Endothelial cell of umbilical vein (primary cell): Measurements from ENCODE around the gene DDX54. TPM values are rescaled to one million over a fixed set of nuclear protein-coding genes. Genes with fewer than 3 reads are reported as not detected.

Experiments
- BruUV-seq: library from RNA; stranded (reverse); fragments of 400-500 nt; replicated peaks from 2 replicates; lab custom pipeline; 2021; lab: Mats Ljungman, UMichigan
- CTCF ChIA-PET: fragments of 300-600, 350-600 bp; sonication (Branson Sonifier 250); formaldehyde crosslinking; loops from one replicate; lab custom pipeline; 2021; ENCODE audit warnings: antibody characterized with exemption, inconsistent platforms; lab: Charles Lee
- POLR2A ChIA-PET: fragments of 300-600, 350-600 bp; sonication (Branson Sonifier 250); formaldehyde crosslinking; loops from one replicate; lab custom pipeline; 2021; ENCODE audit warnings: antibody characterized with exemption, inconsistent platforms; lab: Charles Lee
- DNase-seq: peaks from one replicate; pipeline ENCODE4 v3.0.0-alpha.2; 2011; ENCODE audit warnings: low read depth, low spot score
- FAIRE-seq: peaks from 2 replicates; lab custom pipeline; 2011; peaks lifted over from hg19 to GRCh38; lab: Jason Lieb, UNC
- H2AFZ ChIP-seq: 2 replicates; pipeline ENCODE4 v1.6.0; 2012; ENCODE audit warnings: low read depth, low read length, control low read depth, inconsistent platforms
- H3K27ac ChIP-seq: 2 replicates; pipeline ENCODE4 v1.5.1; 2011; ENCODE audit warnings: low read depth, mild to moderate bottlenecking, control low read depth, low read length, moderate library complexity; ENCODE audit not compliant: insufficient read depth
- H3K27me3 ChIP-seq, 2 experiments: 2 replicates each; pipeline versions ENCODE4 v1.6.0 to v1.6.1; 2011; ENCODE audit warnings: low read length in 2 of 2, mixed read lengths in 1 of 2; ENCODE audit not compliant: control insufficient read depth in 2 of 2, insufficient read depth in 2 of 2
- H3K36me3 ChIP-seq, 2 experiments: 2 replicates in 1 of 2; 3 replicates in 1 of 2; pipeline ENCODE4 v1.5.1; 2011; ENCODE audit warnings: low read length in 2 of 2, mild to moderate bottlenecking in 1 of 2, moderate library complexity in 1 of 2; ENCODE audit not compliant: control insufficient read depth in 2 of 2, insufficient read depth in 2 of 2; ENCODE audit errors: extremely low read depth in 1 of 2
- H3K4me1 ChIP-seq: 3 replicates; pipeline ENCODE4 v1.5.1; 2011; ENCODE audit warnings: mild to moderate bottlenecking, low read length; ENCODE audit not compliant: control insufficient read depth, insufficient read depth; ENCODE audit errors: extremely low read depth
- H3K4me2 ChIP-seq: 2 replicates; pipeline ENCODE4 v1.6.1; 2011; ENCODE audit warnings: low read length, control low read depth, mixed read lengths; ENCODE audit not compliant: insufficient read depth
- H3K4me3 ChIP-seq, 3 experiments: fragments of 200-600 bp in 1 of 3; sonication (generic), shearing (Covaris generic) in 1 of 3; replicated peaks in 1 of 3; 2 replicates each; pipeline ENCODE4 v1.5.1; 2011 to 2016; ENCODE audit warnings: control low read depth in 3 of 3, low read length in 3 of 3, mild to moderate bottlenecking in 2 of 3, inconsistent platforms in 1 of 3, low read depth in 1 of 3, moderate library complexity in 1 of 3; ENCODE audit not compliant: insufficient read depth in 1 of 3
- H3K79me2 ChIP-seq: 2 replicates; pipeline ENCODE4 v1.6.0; 2012; ENCODE audit warnings: low read length, inconsistent platforms; ENCODE audit not compliant: control insufficient read depth, insufficient read depth
- H3K9ac ChIP-seq: replicated peaks from 2 replicates; pipeline ENCODE3; 2011; ENCODE audit warnings: low read length, control low read depth; ENCODE audit not compliant: insufficient read depth; ENCODE audit errors: extremely low read depth
- H3K9me1 ChIP-seq: replicated peaks from 3 replicates; pipeline ENCODE4 v1.6.0; 2011; ENCODE audit warnings: mild to moderate bottlenecking, low read length; ENCODE audit not compliant: control insufficient read depth, insufficient read depth; ENCODE audit errors: extremely low read depth
- H3K9me3 ChIP-seq: replicated peaks from 2 replicates; pipeline ENCODE4 v1.5.1; 2012; ENCODE audit warnings: low read length, inconsistent platforms; ENCODE audit not compliant: control insufficient read depth, insufficient read depth
- H4K20me1 ChIP-seq: replicated peaks from 2 replicates; pipeline ENCODE3; 2011; ENCODE audit warnings: mild to moderate bottlenecking, low read length; ENCODE audit not compliant: control insufficient read depth, insufficient read depth; ENCODE audit errors: extremely low read depth
- EZH2 ChIP-seq: IDR thresholded peaks from 2 replicates; pipeline ENCODE4 v1.6.1; 2012; ENCODE audit warnings: borderline replicate concordance, low read depth, mild to moderate bottlenecking, moderate library complexity, low read length, inconsistent platforms; ENCODE audit not compliant: severe bottlenecking
- FOS ChIP-seq: IDR thresholded peaks from 2 replicates; pipeline ENCODE4 v1.6.1; 2011; ENCODE audit warnings: mild to moderate bottlenecking, low read length, moderate library complexity, borderline replicate concordance; ENCODE audit not compliant: insufficient read depth
- GATA2 ChIP-seq: IDR thresholded peaks from 2 replicates; pipeline ENCODE4 v1.7.0; 2011; ENCODE audit warnings: low read depth, mild to moderate bottlenecking, moderate library complexity, mixed read lengths, low read length; ENCODE audit not compliant: insufficient read length, insufficient read depth
- JUN ChIP-seq: IDR thresholded peaks from 2 replicates; pipeline ENCODE4 v1.6.1; 2011; ENCODE audit warnings: borderline replicate concordance, low read depth; ENCODE audit not compliant: insufficient read length, insufficient read depth
- MYC ChIP-seq: IDR thresholded peaks from one replicate; pipeline ENCODE4 v1.6.1; 2011; ENCODE audit warnings: mild to moderate bottlenecking, low read depth, low read length
- POLR2A ChIP-seq: IDR thresholded peaks from 2 replicates; pipeline ENCODE4 v1.6.1; 2012; ENCODE audit warnings: low read depth, mild to moderate bottlenecking, control low read depth, low read length
- POLR2AphosphoS5 ChIP-seq: IDR thresholded peaks from 2 replicates; pipeline ENCODE4 v1.6.1; 2012; ENCODE audit warnings: low read depth, mild to moderate bottlenecking, control low read depth, low read length, moderate library complexity; ENCODE audit not compliant: insufficient read depth
- dilution Hi-C: fragments of 300-500 bp; cut with MboI; formaldehyde crosslinking; loops from one replicate; pipeline ENCODE4 v1.15.0; 2019; ENCODE audit warnings: low sequenced_read_pairs; ENCODE audit not compliant: extremely low pct_ligation_motif_present
- intact Hi-C: fragments of 100-400 bp; cut with micrococcal nuclease; formaldehyde crosslinking; loops from one replicate; pipeline ENCODE4 v1.10.0; 2022
- polyA plus RNA-seq, 4 experiments: library from polyadenylated mRNA; depleted of rRNA in 3 of 4; stranded (reverse) in 3 of 4; unstranded in 1 of 4; fragments of >200 nt; gene quantifications; 2 replicates each; pipeline versions ENCODE4 v1.2.1 to v1.2.3, GENCODE V29; 2011 to 2012; ENCODE audit warnings: missing spikeins in 1 of 4
- total RNA-seq: library from RNA; stranded (reverse); gene quantifications from 2 replicates; pipeline ENCODE4 v1.2.3, GENCODE V29; 2021
- TF ChIP-seq, protein P1 (sequence below), 2 donors: IDR thresholded peaks; 1 replicate in 1 of 2; 2 replicates in 1 of 2; pipeline ENCODE4 v1.5.1; 2011; ENCODE audit warnings: low read length in 2 of 2, mild to moderate bottlenecking in 2 of 2, moderate library complexity in 2 of 2, control low read depth in 1 of 2, inconsistent platforms in 1 of 2, low read depth in 1 of 2; ENCODE audit not compliant: insufficient read depth in 1 of 2; ENCODE audit errors: extremely low read depth in 1 of 2
- TF ChIP-seq, protein P2 (sequence below): IDR thresholded peaks from 2 replicates; pipeline ENCODE4 v1.6.1; 2011; ENCODE audit not compliant: insufficient read depth, insufficient read length

Gene DDX54
- total and polyA plus RNA-seq, 2 donors (not counting 3 experiments of a cell fraction or from before 2014, with no cell fraction given) = 54.1 to 90.0 TPM

DNA sequence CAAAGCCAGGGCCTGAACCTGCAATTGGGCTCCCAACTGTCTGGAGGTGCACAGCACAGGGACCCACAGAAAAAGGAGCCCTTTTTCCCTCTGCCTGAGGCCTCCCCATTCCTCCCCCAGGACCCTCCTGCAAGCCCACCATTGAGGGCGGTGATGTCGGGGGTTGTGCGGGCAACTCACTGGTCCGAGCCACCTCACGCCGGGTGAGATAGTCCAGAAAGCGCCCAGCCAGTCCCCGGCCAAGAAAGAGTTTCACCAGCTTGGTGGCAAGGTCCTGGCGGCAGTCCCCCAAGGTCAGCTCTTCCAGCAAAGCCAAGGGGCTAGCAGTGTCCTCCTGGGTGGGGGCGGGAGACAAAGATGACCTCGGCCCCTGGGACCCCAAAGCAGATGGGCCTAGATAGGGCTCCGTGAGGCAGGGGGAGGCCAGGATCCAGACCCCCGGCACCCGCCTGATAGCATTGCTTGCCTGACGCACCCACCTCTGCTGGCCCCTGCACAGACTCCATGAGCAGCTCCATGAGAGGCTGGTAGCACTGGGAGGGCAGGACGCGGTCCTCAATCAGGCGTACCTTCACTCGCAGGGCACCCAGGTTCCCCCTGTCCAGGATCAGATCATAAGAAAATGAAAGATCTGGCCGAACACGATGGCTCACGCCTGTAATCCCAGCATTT lies 69.7 kb downstream of the DDX54 start:
- Histone ChIP-seq H4K20me1 (no peaks in the 10 kb centered on the region), H3K4me1 (no peaks in the 10 kb centered on the region), H3K36me3 (no peaks in the 10 kb centered on the region), H3K9me1 (no peaks in the 10 kb centered on the region), H3K4me2 (no peak overlapping the region), H3K27me3 (no peaks in the 10 kb centered on the region), H3K79me2 (no peaks in the 10 kb centered on the region), H3K9me3 (no peaks in the 10 kb centered on the region), H2AFZ (no peak overlapping the region), H3K9ac (no peak overlapping the region), H3K27ac (no peak overlapping the region), H3K4me3 (no peak overlapping the region)
- CTCF ChIA-PET = no interaction called here
- no peak for DNase-seq
- intact Hi-C loops = no loop called here
- POLR2A ChIA-PET = no interaction called here
- dilution Hi-C loops = no loop called here
- no peak for FAIRE-seq
- BruUV-seq = no TSS peak
- no peak for TF ChIP-seq MYC
- TF ChIP-seq, protein P1, sequence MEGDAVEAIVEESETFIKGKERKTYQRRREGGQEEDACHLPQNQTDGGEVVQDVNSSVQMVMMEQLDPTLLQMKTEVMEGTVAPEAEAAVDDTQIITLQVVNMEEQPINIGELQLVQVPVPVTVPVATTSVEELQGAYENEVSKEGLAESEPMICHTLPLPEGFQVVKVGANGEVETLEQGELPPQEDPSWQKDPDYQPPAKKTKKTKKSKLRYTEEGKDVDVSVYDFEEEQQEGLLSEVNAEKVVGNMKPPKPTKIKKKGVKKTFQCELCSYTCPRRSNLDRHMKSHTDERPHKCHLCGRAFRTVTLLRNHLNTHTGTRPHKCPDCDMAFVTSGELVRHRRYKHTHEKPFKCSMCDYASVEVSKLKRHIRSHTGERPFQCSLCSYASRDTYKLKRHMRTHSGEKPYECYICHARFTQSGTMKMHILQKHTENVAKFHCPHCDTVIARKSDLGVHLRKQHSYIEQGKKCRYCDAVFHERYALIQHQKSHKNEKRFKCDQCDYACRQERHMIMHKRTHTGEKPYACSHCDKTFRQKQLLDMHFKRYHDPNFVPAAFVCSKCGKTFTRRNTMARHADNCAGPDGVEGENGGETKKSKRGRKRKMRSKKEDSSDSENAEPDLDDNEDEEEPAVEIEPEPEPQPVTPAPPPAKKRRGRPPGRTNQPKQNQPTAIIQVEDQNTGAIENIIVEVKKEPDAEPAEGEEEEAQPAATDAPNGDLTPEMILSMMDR (IDR thresholded peaks at IDR 0.05; ENCODE audit: extremely low read depth in 1 of 2, insufficient read depth in 1 of 2, low read depth in 1 of 2, low read length in 2 of 2) = no peak
- TF ChIP-seq JUN = no peak
- TF ChIP-seq POLR2A = no peak
- TF ChIP-seq, protein P2, sequence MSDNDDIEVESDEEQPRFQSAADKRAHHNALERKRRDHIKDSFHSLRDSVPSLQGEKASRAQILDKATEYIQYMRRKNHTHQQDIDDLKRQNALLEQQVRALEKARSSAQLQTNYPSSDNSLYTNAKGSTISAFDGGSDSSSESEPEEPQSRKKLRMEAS = no peak
- TF ChIP-seq FOS = no peak
- TF ChIP-seq EZH2 = no peak
- TF ChIP-seq GATA2 = no peak
- TF ChIP-seq POLR2AphosphoS5 = no peak
